Measurements from ENCODE around the gene DNMBP. TPM values are rescaled to one million over a fixed set of nuclear protein-coding genes. Genes with fewer than 3 reads are reported as not detected.

Gene DNMBP
- total and polyA plus RNA-seq, 2 of the 4 experiments (the other 2 are of a cell fraction): 10.9 to 13.6 TPM

- peaks cover 14% of the 10 kb centered on the region for H3K9me1 ChIP-seq (ENCODE audit: insufficient read depth, low read length)
- ATAC-seq (ENCODE audit: low read depth) (no peak), DNase-seq (no peak)
- H2BK5ac ChIP-seq (ENCODE audit: low read depth, low read length, poor library complexity, severe bottlenecking): no peak overlapping the region
- no peak overlapping the region for H4K91ac ChIP-seq (ENCODE audit: insufficient read depth, low read depth, low read length)
- H3K4me1 ChIP-seq (ENCODE audit: control insufficient read depth, insufficient read depth, low read length): peaks cover 18% of the 10 kb centered on the region
- no peak overlapping the region for H3K27ac ChIP-seq (ENCODE audit: insufficient read depth, low read length)
- dilution Hi-C loops (cut with HindIII; ENCODE audit: low sequenced_read_pairs, unreplicated experiment) (no loop called here), in situ Hi-C loops (cut with MboI; ENCODE audit: low sequenced_read_pairs) (no loop called here), intact Hi-C loops (cut with micrococcal nuclease) (no loop called here)
- ChIA-PET POLR2A (ENCODE audit: unreplicated experiment) (no interaction called here), CTCF (no interaction called here)
- H3K9me3 ChIP-seq (ENCODE audit: control insufficient read depth, insufficient read depth, low read length): no peaks in the 10 kb centered on the region
- H3K4me3 ChIP-seq (ENCODE audit: insufficient read depth, low read depth, low read length): no peak overlapping the region
- H2BK20ac ChIP-seq (ENCODE audit: low read depth, low read length): no peak overlapping the region
- H3K23ac ChIP-seq (ENCODE audit: low read depth, low read length): no peak overlapping the region
- H3K4ac ChIP-seq (ENCODE audit: low read depth, low read length): 0 out of 2 replicates have a peak overlapping the region, but pooled peaks have one; percentile 28
- no peak overlapping the region for H3K4me2 ChIP-seq (ENCODE audit: low read depth, low read length)
- H3K9ac ChIP-seq (ENCODE audit: low read depth, low read length): no peak overlapping the region
- no peaks in the 10 kb centered on the region for H3K27me3 ChIP-seq (ENCODE audit: control insufficient read depth, insufficient read depth, low read length)
- H2AFZ ChIP-seq (replicated peaks; ENCODE audit: low read length, poor library complexity): no peak overlapping the region
- no TSS peak for BruUV-seq (replicated peaks)
- TF ChIP-seq SMC3 (IDR thresholded peaks at IDR 0.05; ENCODE audit: low read depth, low read length) (no peak), MXI1 (IDR thresholded peaks at IDR 0.05; ENCODE audit: borderline replicate concordance, low read depth, low read length) (no peak), ELK1 (IDR thresholded peaks at IDR 0.05; ENCODE audit: borderline replicate concordance, low read depth, low read length) (no peak)
- H4K20me1 ChIP-seq (ENCODE audit: insufficient read depth, low read length): peaks cover 11% of the 10 kb centered on the region; the same call in 1 of the 2 replicates
- H2AK5ac ChIP-seq (ENCODE audit: low read depth, low read length): no peak overlapping the region
- H4K8ac ChIP-seq (ENCODE audit: low read depth in 2 of 2, low read length in 2 of 2): no peak overlapping the region
- peaks cover 11 to 62% of the 10 kb centered on the region in 2 experiments; a peak in 3 of 4 replicates for H3K79me1 ChIP-seq (ENCODE audit: low read depth in 1 of 2, low read length in 2 of 2)
- no peak overlapping the region for H3K18ac ChIP-seq (ENCODE audit: low read depth, low read length)
- H2BK120ac ChIP-seq (ENCODE audit: low read depth, low read length): 0 out of 2 replicates have a peak overlapping the region, but pooled peaks have one; percentile 6
- no peaks in the 10 kb centered on the region for H3K36me3 ChIP-seq (ENCODE audit: control insufficient read depth, insufficient read depth, low read length)
- WGBS, 2 experiments (ENCODE audit: extremely low coverage in 2 of 2, insufficient read length in 1 of 2): 82% methylated on average over 2 of the region's 3 CpGs; no CpG with 5 or more reads in 1 of the 2 experiments
- no peak overlapping the region for H2AK9ac ChIP-seq (replicated peaks; ENCODE audit: low read depth, low read length, poor library complexity)
- no peak overlapping the region for H3K14ac ChIP-seq (replicated peaks; ENCODE audit: low read depth, low read length)
- H4K5ac ChIP-seq (ENCODE audit: low read depth, low read length): no peak overlapping the region
- H2BK15ac ChIP-seq (ENCODE audit: low read depth, low read length): no peak overlapping the region
- no peak overlapping the region for H3K56ac ChIP-seq (ENCODE audit: extremely low read depth, insufficient read depth, low read length)
Measured at GRCh38 chr10:99995713-99996112, 14.0 kb downstream of the DNMBP start.
